WTC11 (cell line): ENCODE measurements around the gene TSACC. TPM values are rescaled to one million over a fixed set of nuclear protein-coding genes. Genes with fewer than 3 reads are reported as not detected.

Experiments
- ATAC-seq: fragments of 200-7000 bp; cut with Tn5 transposase; 2 replicates; pipeline ENCODE4 v1.10.0; 2021; ENCODE audit warnings: mild to moderate bottlenecking, moderate library complexity
- CTCF ChIA-PET: fragments of 300-600 bp; sonication (Branson Sonifier 250); formaldehyde crosslinking; loops from one replicate; lab custom pipeline; 2021; ENCODE audit warnings: antibody characterized with exemption; lab: Charles Lee
- POLR2A ChIA-PET: fragments of 350-600 bp; sonication (Branson Sonifier 250); formaldehyde crosslinking; loops from one replicate; lab custom pipeline; 2021; ENCODE audit warnings: antibody characterized with exemption; lab: Charles Lee
- DNase-seq: peaks from one replicate; pipeline ENCODE4 v3.0.0; 2021; ENCODE audit warnings: low spot score
- H3K27ac Mint-ChIP-seq: 2 replicates; pipeline ENCODE4 v1.8.0; 2021; ENCODE audit warnings: mixed read lengths
- H3K27me3 Mint-ChIP-seq: 2 replicates; pipeline ENCODE4 v1.8.0; 2021; ENCODE audit warnings: low read depth, mild to moderate bottlenecking, moderate library complexity, mixed read lengths
- H3K36me3 Mint-ChIP-seq: 2 replicates; pipeline ENCODE4 v1.8.0; 2021; ENCODE audit warnings: mixed read lengths
- H3K4me1 Mint-ChIP-seq: 2 replicates; pipeline ENCODE4 v1.8.0; 2022; ENCODE audit warnings: mixed read lengths
- H3K4me3 Mint-ChIP-seq: 2 replicates; pipeline ENCODE4 v1.8.0; 2021; ENCODE audit warnings: mild to moderate bottlenecking, moderate library complexity, mixed read lengths
- H3K9me3 Mint-ChIP-seq: 2 replicates; pipeline ENCODE4 v1.8.0; 2021; ENCODE audit warnings: mixed read lengths
- CBFB ChIP-seq: sonication (generic); formaldehyde crosslinking; IDR thresholded peaks from 2 replicates; pipeline ENCODE4 v1.8.1; 2022; ENCODE audit warnings: mild to moderate bottlenecking, low read depth, missing genetic modification reagents
- CTCF ChIP-seq: fragments of 200-600 bp; IDR thresholded peaks from 2 replicates; pipeline ENCODE4 v1.8.0; 2022; ENCODE audit warnings: antibody characterized with exemption
- E2F5 ChIP-seq: sonication (generic); formaldehyde crosslinking; IDR thresholded peaks from 2 replicates; pipeline ENCODE4 v1.8.1; 2022; ENCODE audit warnings: mild to moderate bottlenecking, moderate library complexity, missing genetic modification reagents
- ELF4 ChIP-seq: sonication (generic); formaldehyde crosslinking; IDR thresholded peaks from 2 replicates; pipeline ENCODE4 v1.8.1; 2022; ENCODE audit warnings: low read depth, mild to moderate bottlenecking, moderate library complexity, missing genetic modification reagents
- ETV6 ChIP-seq: sonication (generic); formaldehyde crosslinking; IDR thresholded peaks from 2 replicates; pipeline ENCODE4 v1.8.1; 2022; ENCODE audit warnings: mild to moderate bottlenecking, missing genetic modification reagents
- HMGXB4 ChIP-seq: sonication (generic); formaldehyde crosslinking; IDR thresholded peaks from 2 replicates; pipeline ENCODE4 v1.8.1; 2023; ENCODE audit warnings: mild to moderate bottlenecking, moderate library complexity, missing genetic modification reagents
- IRF1 ChIP-seq: sonication (generic); formaldehyde crosslinking; IDR thresholded peaks from 2 replicates; pipeline ENCODE4 v1.8.0; 2023; ENCODE audit warnings: missing genetic modification reagents
- IRF2 ChIP-seq: sonication (generic); formaldehyde crosslinking; IDR thresholded peaks from 2 replicates; pipeline ENCODE4 v1.8.0; 2022; ENCODE audit warnings: low read depth, missing genetic modification reagents, borderline replicate concordance
- JAZF1 ChIP-seq: fragments of 250-450 bp; sonication (Bioruptor Pico); IDR thresholded peaks from 2 replicates; pipeline ENCODE4 v1.9.0; 2021; ENCODE audit warnings: moderate library complexity, mild to moderate bottlenecking, inconsistent platforms
- MAX ChIP-seq: sonication (generic); formaldehyde crosslinking; IDR thresholded peaks from 2 replicates; pipeline ENCODE4 v1.8.0; 2022; ENCODE audit warnings: mild to moderate bottlenecking, missing genetic modification reagents
- MYBL2 ChIP-seq: sonication (generic); formaldehyde crosslinking; IDR thresholded peaks from 2 replicates; pipeline ENCODE4 v1.8.1; 2023; ENCODE audit warnings: mild to moderate bottlenecking, moderate library complexity, missing genetic modification reagents
- NFE2L1 ChIP-seq: sonication (generic); formaldehyde crosslinking; IDR thresholded peaks from 2 replicates; pipeline ENCODE4 v1.8.1; 2023; ENCODE audit warnings: missing genetic modification reagents
- NFYB ChIP-seq: sonication (generic); formaldehyde crosslinking; conservative IDR thresholded peaks from 2 replicates; pipeline ENCODE4 v1.8.0; 2022; ENCODE audit warnings: low read depth, missing genetic modification reagents
- PRDM15 ChIP-seq: sonication (generic); formaldehyde crosslinking; IDR thresholded peaks from 2 replicates; pipeline ENCODE4 v1.8.0; 2022; ENCODE audit warnings: missing genetic modification reagents
- PREB ChIP-seq: sonication (generic); formaldehyde crosslinking; IDR thresholded peaks from 2 replicates; pipeline ENCODE4 v1.8.1; 2022; ENCODE audit warnings: mild to moderate bottlenecking, missing genetic modification reagents, moderate library complexity, borderline replicate concordance
- SOX15 ChIP-seq: fragments of 250-450 bp; sonication (Bioruptor Pico); IDR thresholded peaks from 2 replicates; pipeline ENCODE4 v1.9.0; 2021; ENCODE audit warnings: mild to moderate bottlenecking
- SP1 ChIP-seq: sonication (generic); formaldehyde crosslinking; conservative IDR thresholded peaks from 2 replicates; pipeline ENCODE4 v1.8.1; 2022; ENCODE audit warnings: missing genetic modification reagents
- TEAD4 ChIP-seq: sonication (generic); formaldehyde crosslinking; IDR thresholded peaks from 2 replicates; pipeline ENCODE4 v1.8.0; 2022; ENCODE audit warnings: mild to moderate bottlenecking, missing genetic modification reagents
- TP53 ChIP-seq: sonication (generic); formaldehyde crosslinking; IDR thresholded peaks from 2 replicates; pipeline ENCODE4 v1.8.1; 2023; ENCODE audit warnings: mild to moderate bottlenecking, missing genetic modification reagents
- ZBTB21 ChIP-seq: sonication (generic); formaldehyde crosslinking; IDR thresholded peaks from 2 replicates; pipeline ENCODE4 v1.8.1; 2023; ENCODE audit warnings: mild to moderate bottlenecking, missing genetic modification reagents, borderline replicate concordance
- ZMAT4 ChIP-seq: fragments of 250-450 bp; sonication (Bioruptor Pico); IDR thresholded peaks from 2 replicates; pipeline ENCODE4 v1.9.0; 2021; ENCODE audit warnings: mild to moderate bottlenecking
- ZNF281 ChIP-seq: sonication (generic); formaldehyde crosslinking; IDR thresholded peaks from 2 replicates; pipeline ENCODE4 v1.8.0; 2023; ENCODE audit warnings: mild to moderate bottlenecking, missing genetic modification reagents
- ZNF396 ChIP-seq: fragments of 250-450 bp; sonication (Bioruptor Pico); IDR thresholded peaks from 2 replicates; pipeline ENCODE4 v1.8.0; 2021; ENCODE audit warnings: mild to moderate bottlenecking, moderate library complexity, borderline replicate concordance
- ZNF416 ChIP-seq: fragments of 250-450 bp; sonication (Bioruptor Pico); IDR thresholded peaks from 2 replicates; pipeline ENCODE4 v1.9.0; 2021; ENCODE audit warnings: mild to moderate bottlenecking, inconsistent platforms
- total RNA-seq: library from RNA; stranded (reverse); gene quantifications from 3 replicates; pipeline ENCODE4 v1.2.3, GENCODE V29; 2021

TSACC gene
- total RNA-seq, 1 experiment from 2014 or later = 1.8 TPM

GRCh38 chr1:156338180-156338976 lies at the start of gene TSACC, which contains the start of gene CCT3 (continued):
- TF ChIP-seq SP1 (CRISPR knock-in tag) (peak; percentile 74), ZBTB21 (no peak), ZNF396 (no peak), SOX15 (CRISPR knock-in tag) (no peak), IRF2 (no peak), HMGXB4 (no peak), NFE2L1 (CRISPR knock-in tag) (no peak), PREB (no peak), ELF4 (CRISPR knock-in tag) (no peak), ZNF281 (CRISPR knock-in tag) (no peak), MAX (CRISPR knock-in tag) (peak; percentile 99)

GRCh38 chr1:156289857-156290256 lies 48.5 kb upstream of the TSACC start:
- Mint-ChIP-seq H3K27me3 (no peaks in the 10 kb centered on the region), H3K9me3 (no peaks in the 10 kb centered on the region), H3K4me3 (no peak overlapping the region), H3K27ac (no peak overlapping the region), H3K4me1 (peaks cover 4% of the 10 kb centered on the region), H3K36me3 (no peaks in the 10 kb centered on the region)
- TF ChIP-seq IRF1 (CRISPR knock-in tag) (no peak), JAZF1 (CRISPR knock-in tag) (no peak), MYBL2 (no peak), CTCF (no peak), CBFB (no peak), E2F5 (no peak), ZMAT4 (no peak), TEAD4 (CRISPR knock-in tag) (no peak), NFYB (CRISPR knock-in tag) (no peak), TP53 (no peak), ZNF416 (CRISPR knock-in tag) (no peak), ETV6 (CRISPR knock-in tag) (no peak), PRDM15 (no peak), ZBTB21 (no peak)
- ATAC-seq = no peak
- ChIA-PET POLR2A (interaction anchor here (0.6 kb wide), 1 partner anchor 156 kb away, joined by 4 read pairs; no protein-coding TSS in a partner anchor), CTCF (interaction anchor here (0.7 kb wide), 1 partner anchor 70 kb away, joined by 3 read pairs; no protein-coding TSS in a partner anchor)
- DNase-seq = no peak
